ENCODE results near the gene LRRC47. TPM values are rescaled to one million over a fixed set of nuclear protein-coding genes. Genes with fewer than 3 reads are reported as not detected.
"Not testable (repeated sequence)": the region's sequence is repeated elsewhere in the genome, so short reads cannot be mapped to it uniquely, and the experiment has no call there.

The LRRC47 gene
- total and polyA plus RNA-seq, 2 of the 8 experiments (the other 6 are each of a cell fraction or from before 2014, with no cell fraction given), result 38.3 to 82.4 TPM

- H3K18ac ChIP-seq (ENCODE audit: extremely low read depth, low read length); DNase-seq (ENCODE audit: low read depth in 1 of 2, low spot score in 2 of 2); H4K8ac ChIP-seq (ENCODE audit: extremely low read depth, insufficient read depth, low read length); H2AFZ ChIP-seq (ENCODE audit: low read length); H3K27ac ChIP-seq (ENCODE audit: low read depth, low read length); H3K79me2 ChIP-seq (ENCODE audit: control insufficient read depth in 1 of 2, insufficient read depth in 2 of 2, low read length in 2 of 2); H3K4me2 ChIP-seq (ENCODE audit: insufficient read depth in 1 of 2, low read depth in 2 of 2, low read length in 2 of 2); H3K9ac ChIP-seq (replicated peaks in 1 of 4; ENCODE audit: extremely low read depth in 1 of 4, low read depth in 3 of 4, low read length in 3 of 4); H3K27me3 ChIP-seq (replicated peaks in 1 of 4; ENCODE audit: control insufficient read depth in 3 of 4, extremely low read depth in 1 of 4, insufficient read depth in 3 of 4, low read length in 3 of 4); H2BK15ac ChIP-seq (ENCODE audit: low read length); H3K4me1 ChIP-seq (replicated peaks in 1 of 4; ENCODE audit: control insufficient read depth in 3 of 4, insufficient read depth in 4 of 4, low read length in 3 of 4); H3K14ac ChIP-seq (ENCODE audit: insufficient read length); H2BK20ac ChIP-seq (ENCODE audit: low read length); H3K23me2 ChIP-seq (ENCODE audit: low read depth, low read length); H2BK5ac ChIP-seq (ENCODE audit: low read depth, low read length); H3K79me1 ChIP-seq (ENCODE audit: low read depth, low read length); H2BK120ac ChIP-seq (replicated peaks; ENCODE audit: low read depth, low read length); H3K23ac ChIP-seq (ENCODE audit: insufficient read length); H4K5ac ChIP-seq (ENCODE audit: insufficient read length, low read depth, low read length); H2AK5ac ChIP-seq (ENCODE audit: low read depth, low read length); FAIRE-seq; POLR2A ChIA-PET (ENCODE audit: partially characterized antibody); H4K20me1 ChIP-seq (replicated peaks in 1 of 2; ENCODE audit: control insufficient read depth in 1 of 2, insufficient read depth in 2 of 2, low read length in 2 of 2); H3K56ac ChIP-seq (replicated peaks; ENCODE audit: insufficient read length, low read depth, low read length); H3K36me3 ChIP-seq (ENCODE audit: control insufficient read depth in 2 of 4, insufficient read depth in 4 of 4, low read length in 3 of 4); H2BK12ac ChIP-seq (ENCODE audit: low read depth, low read length); H3K4ac ChIP-seq (replicated peaks; ENCODE audit: insufficient read length, low read depth, low read length); H3K4me3 ChIP-seq (ENCODE audit: extremely low read depth in 1 of 4, insufficient read depth in 2 of 4, low read depth in 3 of 4, low read length in 4 of 4); H4K91ac ChIP-seq (replicated peaks; ENCODE audit: insufficient read length, low read length): not testable (repeated sequence)
- 84% methylated on average over 7 of the region's 7 CpGs; no CpG with 5 or more reads in 1 of the 2 experiments for WGBS, 2 experiments (ENCODE audit: extremely low coverage in 1 of 2, insufficient coverage in 1 of 2, insufficient read length in 1 of 2, insufficient replicate concordance in 2 of 2, low coverage in 1 of 2, low lambda C conversion rate in 2 of 2, missing lambda C conversion rate in 1 of 2)
- CTCF ChIA-PET (ENCODE audit: partially characterized antibody), result interaction anchor here (0.6 to 1.7 kb wide), 9 partner anchors 11 to 41 kb away, joined by 3 to 6 read pairs (median 4); no protein-coding TSS in a partner anchor
- H3K9me3 ChIP-seq (ENCODE audit: insufficient read depth in 2 of 2, low read depth in 1 of 2, low read length in 1 of 2), result peaks cover 8 to 19% of the 10 kb centered on the region in 2 experiments; a peak in 3 of 4 replicates
Observed at GRCh38 chr1:3804627-3804944, 8.3 kb upstream of the LRRC47 start.

Data from H1 (cell line).